Left lung (tissue), 10 donors: ENCODE measurements around the gene HYOU1. TPM values are rescaled to one million over a fixed set of nuclear protein-coding genes. Genes with fewer than 3 reads are reported as not detected.
"Not testable (repeated sequence)": the region's sequence is repeated elsewhere in the genome, so short reads cannot be mapped to it uniquely, and the experiment has no call there.

Source experiments
- ATAC-seq: fragments of 200-7000 bp; cut with Tn5 transposase; one replicate; pipeline ENCODE4 v1.9.1; 2020; ENCODE audit warnings: moderate library complexity
- DNase-seq, 4 donors: peaks; one replicate each; pipeline ENCODE4 v3.0.0-alpha.2; 2013 to 2020
- H3K27ac ChIP-seq, 2 donors: fragments of 200-600 bp; sonication (generic) in 1 of 2; one replicate each; pipeline versions ENCODE4 v1.5.0 to v1.8.0; 2020 to 2021
- H3K27me3 ChIP-seq, 2 donors: fragments of 200-600 bp; sonication (generic) in 1 of 2; one replicate each; pipeline versions ENCODE4 v1.5.0 to v1.8.0; 2020 to 2021
- H3K36me3 ChIP-seq, 2 donors: fragments of 200-600 bp; sonication (generic) in 1 of 2; one replicate each; pipeline versions ENCODE4 v1.5.0 to v1.8.0; 2020 to 2021
- H3K4me1 ChIP-seq, 2 donors: fragments of 200-600 bp; one replicate each; pipeline ENCODE4 v1.8.0; 2021
- H3K4me3 ChIP-seq, 2 donors: fragments of 200-600 bp; sonication (generic) in 1 of 2; one replicate each; pipeline versions ENCODE4 v1.5.0 to v1.8.0; 2020 to 2021; ENCODE audit warnings: mild to moderate bottlenecking in 1 of 2
- H3K9me3 ChIP-seq, 2 donors: fragments of 200-600 bp; sonication (generic) in 1 of 2; one replicate each; pipeline versions ENCODE4 v1.5.0 to v1.8.0; 2020 to 2021
- CTCF ChIP-seq, 2 donors: fragments of 200-600 bp; sonication (generic) in 1 of 2; IDR thresholded peaks; one replicate each; pipeline versions ENCODE4 v1.5.0 to v1.8.0; 2021; ENCODE audit warnings: antibody characterized with exemption in 2 of 2
- intact Hi-C, 2 donors: fragments of 100-400 bp; cut with DNase I; formaldehyde crosslinking; loops; one replicate each; pipeline versions ENCODE4 v1.11.2 to v1.14.2; 2022
- polyA plus RNA-seq, 6 donors: library from polyadenylated mRNA; unstranded; fragments of 120-200 nt; gene quantifications; one replicate each; pipeline ENCODE4 v1.2.1, GENCODE V29; 2013; ENCODE audit not compliant: insufficient read length in 6 of 6
- total RNA-seq, 2 donors: library from RNA; stranded (reverse); fragmentation: NEBNext Ultra II Directional; extraction: Animal tissue kit (Norgen Biotek cat#: 25700); gene quantifications; one replicate each; pipeline ENCODE4 v1.2.1, GENCODE V29; 2021
- donor health status: DM: no; HTN: yes; CAD: no.
- donor health status: DM: no; HTN: no; CAD: no.

The HYOU1 gene
- total and polyA plus RNA-seq, 8 donors, result 66.2 to 272 (median 84.1) TPM

DNA sequence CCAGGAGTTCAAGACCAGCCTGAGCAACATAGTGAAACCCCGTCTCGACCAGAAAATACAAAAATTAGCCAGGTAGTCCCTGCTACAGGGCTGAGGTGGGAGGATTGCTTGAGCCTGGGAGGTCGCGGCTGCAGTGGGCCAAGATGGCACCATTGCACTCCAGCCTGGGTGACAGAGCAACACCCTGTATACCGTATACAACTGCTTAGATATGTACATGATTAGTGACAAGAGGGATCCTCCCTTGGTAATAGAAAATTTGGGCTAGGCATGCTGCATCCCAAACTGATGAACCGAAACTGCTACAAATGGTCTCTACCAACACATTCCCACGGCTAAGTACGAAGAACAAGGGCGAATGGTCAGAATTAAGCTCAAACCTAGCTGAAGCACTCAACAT is 14.1 kb downstream of the HYOU1 start:
- intact Hi-C loops, result no loop called here
- no peak overlapping the region for H3K4me3 ChIP-seq
- peaks cover 0 to 38% of the 10 kb centered on the region in 2 donors for H3K36me3 ChIP-seq
- H3K9me3 ChIP-seq, result no peaks in the 10 kb centered on the region
- ATAC-seq, result no peak
- no peak for DNase-seq
- H3K27me3 ChIP-seq, result no peaks in the 10 kb centered on the region
- peaks cover 0 to 4% of the 10 kb centered on the region in 2 donors for H3K4me1 ChIP-seq
- TF ChIP-seq CTCF (IDR thresholded peaks at IDR 0.05), result no peak
- H3K27ac ChIP-seq, result no peak overlapping the region

- DNase-seq (no peak), ATAC-seq (no peak)
- TF ChIP-seq CTCF (IDR thresholded peaks at IDR 0.05), result no peak
- Histone ChIP-seq H3K9me3 (no peaks in the 10 kb centered on the region), H3K27me3 (no peaks in the 10 kb centered on the region), H3K4me1 (peaks cover 0 to 4% of the 10 kb centered on the region in 2 donors), H3K36me3 (peaks cover 0 to 29% of the 10 kb centered on the region in 2 donors), H3K27ac (no peak overlapping the region), H3K4me3 (no peak overlapping the region)
- intact Hi-C loops, result no loop called here
These were observed 15.0 kb downstream of the HYOU1 start for GRCh38 chr11:119041821-119042514.

GRCh38 chr11:119039471-119039870 is 17.5 kb downstream of the HYOU1 start:
- H3K27ac ChIP-seq, intact Hi-C loops, H3K4me1 ChIP-seq, H3K9me3 ChIP-seq, ATAC-seq, H3K4me3 ChIP-seq, H3K36me3 ChIP-seq, H3K27me3 ChIP-seq, DNase-seq: not testable (repeated sequence)

- Histone ChIP-seq H3K27ac (no peak overlapping the region), H3K27me3 (no peaks in the 10 kb centered on the region), H3K36me3 (no peaks in the 10 kb centered on the region), H3K4me3 (no peak overlapping the region), H3K9me3 (no peaks in the 10 kb centered on the region), H3K4me1 (peaks cover 0 to 4% of the 10 kb centered on the region in 2 donors)
- no peak for DNase-seq
- TF ChIP-seq CTCF (IDR thresholded peaks at IDR 0.05), result no peak
- no peak for ATAC-seq
- intact Hi-C loops, result no loop called here
These were observed 18.1 kb downstream of the HYOU1 start for GRCh38 chr11:119038884-119039283.

DNA sequence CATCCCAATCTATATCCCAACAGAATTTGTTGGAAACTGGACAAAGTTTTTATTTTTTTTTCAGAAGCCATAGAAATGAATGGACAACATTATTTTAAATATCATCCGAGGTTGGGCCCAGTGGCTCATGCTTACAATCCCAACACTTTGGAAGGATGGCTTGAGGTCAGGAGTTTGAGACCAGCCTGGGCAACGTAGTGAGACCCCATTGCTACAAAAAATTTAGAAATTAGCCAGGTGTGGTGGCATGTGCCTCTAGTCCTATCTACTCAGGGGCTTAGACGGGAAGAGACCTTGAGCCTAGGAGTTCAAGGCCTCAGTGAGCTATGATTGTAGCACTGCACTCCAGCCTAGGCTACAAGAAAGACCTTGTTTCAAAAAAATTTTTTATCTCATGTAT is 22.2 kb downstream of the HYOU1 start:
- Histone ChIP-seq H3K27me3 (no peaks in the 10 kb centered on the region), H3K9me3 (no peaks in the 10 kb centered on the region), H3K27ac (no peak overlapping the region), H3K4me3 (no peak overlapping the region), H3K36me3 (no peaks in the 10 kb centered on the region), H3K4me1 (peaks cover 3 to 12% of the 10 kb centered on the region in 2 donors)
- intact Hi-C loops, result no loop called here
- DNase-seq (no peak), ATAC-seq (no peak)
- TF ChIP-seq CTCF (IDR thresholded peaks at IDR 0.05), result no peak

GRCh38 chr11:119033421-119033820 is 23.6 kb downstream of the HYOU1 start:
- not testable (repeated sequence) for H3K36me3 ChIP-seq

More at GRCh38 chr11:119033421-119033820, 23.6 kb downstream of the HYOU1 start:
- H3K27ac ChIP-seq, H3K9me3 ChIP-seq, DNase-seq, H3K4me3 ChIP-seq, H3K27me3 ChIP-seq, intact Hi-C loops, ATAC-seq: not testable (repeated sequence)
- H3K4me1 ChIP-seq, result peaks cover 15 to 24% of the 10 kb centered on the region in 2 donors
